HEK293 (cell line): Measurements from ENCODE around the gene KATNAL2.

Experiments used
- KLF1 ChIP-seq: fragments of 450-650 bp; formaldehyde crosslinking; IDR thresholded peaks from 2 replicates; pipeline ENCODE4 v1.5.1; 2016; ENCODE audit warnings: missing biosample characterization, missing genetic modification characterization
- OVOL3 ChIP-seq: fragments of 450-650 bp; formaldehyde crosslinking; IDR thresholded peaks from 2 replicates; pipeline ENCODE4 v1.5.1; 2016; ENCODE audit warnings: missing biosample characterization, missing genetic modification characterization
- REPIN1 ChIP-seq: fragments of 450-650 bp; formaldehyde crosslinking; IDR thresholded peaks from 2 replicates; pipeline ENCODE4 v1.5.1; 2017; ENCODE audit warnings: missing biosample characterization, missing genetic modification characterization, low read depth
- SP2 ChIP-seq: fragments of 450-650 bp; formaldehyde crosslinking; IDR thresholded peaks from 2 replicates; pipeline ENCODE4 v1.5.1; 2016; ENCODE audit warnings: missing biosample characterization, missing genetic modification characterization
- ZBTB1 ChIP-seq: fragments of 450-650 bp; formaldehyde crosslinking; IDR thresholded peaks from 2 replicates; pipeline ENCODE4 v1.5.1; 2016; ENCODE audit warnings: missing biosample characterization, missing genetic modification characterization
- ZFP3 ChIP-seq: fragments of 450-650 bp; formaldehyde crosslinking; IDR thresholded peaks from 2 replicates; pipeline ENCODE4 v1.5.1; 2016; ENCODE audit warnings: low read depth, missing biosample characterization, missing genetic modification characterization
- ZFP41 ChIP-seq: fragments of 450-650 bp; formaldehyde crosslinking; IDR thresholded peaks from 2 replicates; pipeline ENCODE4 v1.5.1; 2016; ENCODE audit warnings: missing biosample characterization, missing genetic modification characterization, borderline replicate concordance
- ZIC2 ChIP-seq: fragments of 450-650 bp; formaldehyde crosslinking; IDR thresholded peaks from 2 replicates; pipeline ENCODE4 v1.5.1; 2016; ENCODE audit warnings: missing biosample characterization, missing genetic modification characterization
- ZNF132 ChIP-seq: fragments of 450-650 bp; formaldehyde crosslinking; IDR thresholded peaks from 2 replicates; pipeline ENCODE4 v1.5.1; 2017; ENCODE audit warnings: missing biosample characterization, missing genetic modification characterization, borderline replicate concordance
- ZNF138 ChIP-seq: fragments of 450-650 bp; formaldehyde crosslinking; IDR thresholded peaks from 2 replicates; pipeline ENCODE4 v1.5.1; 2016; ENCODE audit warnings: missing biosample characterization, missing genetic modification characterization, borderline replicate concordance
- ZNF184 ChIP-seq: fragments of 450-650 bp; IDR thresholded peaks from 2 replicates; pipeline ENCODE4 v1.5.1; 2018; ENCODE audit warnings: missing biosample characterization, mild to moderate bottlenecking, missing genetic modification characterization
- ZNF19 ChIP-seq: fragments of 450-650 bp; formaldehyde crosslinking; IDR thresholded peaks from 2 replicates; pipeline ENCODE4; 2016; ENCODE audit warnings: missing biosample characterization, missing genetic modification characterization, low read depth
- ZNF248 ChIP-seq: fragments of 450-650 bp; formaldehyde crosslinking; IDR thresholded peaks from 2 replicates; pipeline ENCODE4 v1.5.1; 2017; ENCODE audit warnings: missing biosample characterization, missing genetic modification characterization
- ZNF324 ChIP-seq: fragments of 450-650 bp; formaldehyde crosslinking; IDR thresholded peaks from 2 replicates; pipeline ENCODE4 v1.5.1; 2016; ENCODE audit warnings: missing biosample characterization, missing genetic modification characterization
- ZNF350 ChIP-seq: fragments of 450-650 bp; formaldehyde crosslinking; IDR thresholded peaks from 2 replicates; pipeline ENCODE4 v1.5.0; 2017; ENCODE audit warnings: missing biosample characterization, mild to moderate bottlenecking, missing genetic modification characterization
- ZNF404 ChIP-seq: fragments of 450-650 bp; formaldehyde crosslinking; IDR thresholded peaks from 2 replicates; pipeline ENCODE4 v1.5.1; 2017; ENCODE audit warnings: missing biosample characterization, missing genetic modification characterization
- ZNF423 ChIP-seq: fragments of 450-650 bp; formaldehyde crosslinking; IDR thresholded peaks from 2 replicates; pipeline ENCODE4 v1.5.1; 2016; ENCODE audit warnings: missing biosample characterization, missing genetic modification characterization
- ZNF549 ChIP-seq: fragments of 450-650 bp; IDR thresholded peaks from 2 replicates; pipeline ENCODE4 v1.5.1; 2018; ENCODE audit warnings: missing biosample characterization, missing genetic modification characterization, mild to moderate bottlenecking, inconsistent platforms, moderate library complexity
- ZNF560 ChIP-seq: fragments of 450-650 bp; formaldehyde crosslinking; IDR thresholded peaks from 2 replicates; pipeline ENCODE4 v1.5.1; 2017; ENCODE audit warnings: missing biosample characterization, missing genetic modification characterization, borderline replicate concordance
- ZNF585B ChIP-seq: fragments of 450-650 bp; formaldehyde crosslinking; IDR thresholded peaks from 2 replicates; pipeline ENCODE4 v1.5.1; 2016; ENCODE audit warnings: missing biosample characterization, missing genetic modification characterization
- ZNF623 ChIP-seq: fragments of 450-650 bp; formaldehyde crosslinking; IDR thresholded peaks from 2 replicates; pipeline ENCODE4 v1.5.1; 2016; ENCODE audit warnings: missing biosample characterization, missing genetic modification characterization
- ZNF624 ChIP-seq: fragments of 450-650 bp; formaldehyde crosslinking; IDR thresholded peaks from 2 replicates; pipeline ENCODE4 v1.5.1; 2017; ENCODE audit warnings: missing biosample characterization, missing genetic modification characterization
- ZNF707 ChIP-seq: fragments of 450-650 bp; formaldehyde crosslinking; IDR thresholded peaks from 2 replicates; pipeline ENCODE4 v1.5.1; 2016; ENCODE audit warnings: missing biosample characterization, missing genetic modification characterization
- ZNF791 ChIP-seq: fragments of 450-650 bp; formaldehyde crosslinking; IDR thresholded peaks from 2 replicates; pipeline ENCODE4 v1.5.1; 2016; ENCODE audit warnings: missing biosample characterization, missing genetic modification characterization
- ZNF792 ChIP-seq: fragments of 450-650 bp; formaldehyde crosslinking; IDR thresholded peaks from 2 replicates; pipeline ENCODE4 v1.5.1; 2016; ENCODE audit warnings: missing biosample characterization, missing genetic modification characterization
- ZNF830 ChIP-seq: fragments of 450-650 bp; IDR thresholded peaks from 2 replicates; pipeline ENCODE4 v1.5.0; 2018; ENCODE audit warnings: missing biosample characterization, missing genetic modification characterization, low read depth, mild to moderate bottlenecking, moderate library complexity
- ZSCAN23 ChIP-seq: fragments of 450-650 bp; formaldehyde crosslinking; IDR thresholded peaks from 2 replicates; pipeline ENCODE4 v1.5.1; 2016; ENCODE audit warnings: missing biosample characterization, missing genetic modification characterization
- TF ChIP-seq, protein P1 (sequence below): fragments of 450-650 bp; IDR thresholded peaks from 2 replicates; pipeline ENCODE4 v1.5.1; 2018; ENCODE audit warnings: missing biosample characterization, missing genetic modification characterization
- TF ChIP-seq, protein P2 (sequence below): fragments of 450-650 bp; formaldehyde crosslinking; IDR thresholded peaks from 2 replicates; pipeline ENCODE4 v1.5.1; 2016; ENCODE audit warnings: missing biosample characterization, missing genetic modification characterization
- TF ChIP-seq, protein P3 (sequence below): fragments of 450-650 bp; formaldehyde crosslinking; optimal IDR thresholded peaks from 2 replicates; pipeline ENCODE3; 2016; ENCODE audit warnings: missing biosample characterization, mild to moderate bottlenecking, missing genetic modification characterization
- TF ChIP-seq, protein P4 (sequence below): fragments of 450-650 bp; formaldehyde crosslinking; IDR thresholded peaks from 2 replicates; pipeline ENCODE4 v1.5.1; 2016; ENCODE audit warnings: missing biosample characterization, missing genetic modification characterization, low read depth
- TF ChIP-seq, protein P5 (sequence below): fragments of 450-650 bp; formaldehyde crosslinking; IDR thresholded peaks from 2 replicates; pipeline ENCODE4 v1.5.1; 2016; ENCODE audit warnings: missing biosample characterization, missing genetic modification characterization

Gene KATNAL2

DNA sequence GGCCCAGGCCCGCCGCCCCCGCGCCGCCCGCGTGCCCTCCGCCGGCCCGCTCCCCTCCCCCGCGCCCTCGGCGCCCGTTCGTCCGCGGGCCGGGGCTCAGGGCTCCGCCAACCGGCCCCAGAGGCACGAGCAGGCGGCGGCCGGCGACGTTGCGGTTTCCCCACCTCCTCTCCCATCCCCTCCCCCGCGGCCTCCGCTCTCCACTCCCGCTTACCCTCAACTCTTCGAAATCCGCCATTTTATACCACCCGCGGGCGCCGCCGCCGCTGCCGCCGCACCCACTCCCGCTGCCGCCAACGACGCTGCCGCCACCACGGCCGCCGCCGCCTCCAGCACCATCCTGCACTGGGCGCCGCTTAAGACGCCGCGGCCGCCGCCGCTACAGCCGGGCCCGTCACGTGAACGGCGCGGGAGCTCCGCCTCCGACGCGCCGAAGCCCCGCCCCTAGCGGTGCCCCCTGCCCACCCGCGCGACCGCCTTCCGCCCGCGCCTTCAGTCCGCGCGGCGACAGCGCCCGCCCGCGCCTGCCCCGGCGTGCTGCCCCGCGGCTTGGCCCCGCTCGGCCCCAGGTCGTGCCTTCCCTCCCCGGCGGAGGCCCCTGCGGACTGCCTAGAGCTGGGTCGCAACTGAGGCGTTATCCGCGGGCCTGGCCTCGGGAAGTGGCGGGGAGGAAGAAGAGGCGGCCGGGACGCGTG is at the start of gene KATNAL2, which contains the start of gene PIAS2 (continued):
- TF ChIP-seq ZNF830 (tag by site-specific recombination) = no peak
- no peak for TF ChIP-seq ZSCAN23
- TF ChIP-seq OVOL3 (tag by site-specific recombination) = 0 out of 2 replicates have a peak, but pooled peaks have one; percentile 32
- TF ChIP-seq ZFP3 (tag by site-specific recombination) = no peak
- TF ChIP-seq ZBTB1 (tag by site-specific recombination) = no peak
- TF ChIP-seq, protein P1, sequence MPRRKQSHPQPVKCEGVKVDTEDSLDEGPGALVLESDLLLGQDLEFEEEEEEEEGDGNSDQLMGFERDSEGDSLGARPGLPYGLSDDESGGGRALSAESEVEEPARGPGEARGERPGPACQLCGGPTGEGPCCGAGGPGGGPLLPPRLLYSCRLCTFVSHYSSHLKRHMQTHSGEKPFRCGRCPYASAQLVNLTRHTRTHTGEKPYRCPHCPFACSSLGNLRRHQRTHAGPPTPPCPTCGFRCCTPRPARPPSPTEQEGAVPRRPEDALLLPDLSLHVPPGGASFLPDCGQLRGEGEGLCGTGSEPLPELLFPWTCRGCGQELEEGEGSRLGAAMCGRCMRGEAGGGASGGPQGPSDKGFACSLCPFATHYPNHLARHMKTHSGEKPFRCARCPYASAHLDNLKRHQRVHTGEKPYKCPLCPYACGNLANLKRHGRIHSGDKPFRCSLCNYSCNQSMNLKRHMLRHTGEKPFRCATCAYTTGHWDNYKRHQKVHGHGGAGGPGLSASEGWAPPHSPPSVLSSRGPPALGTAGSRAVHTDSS (tag by site-specific recombination) = peak; percentile 35; the same call in 1 of the 2 replicates
- TF ChIP-seq ZNF624 (tag by site-specific recombination) = no peak
- no peak for TF ChIP-seq ZNF184
- TF ChIP-seq, protein P2, sequence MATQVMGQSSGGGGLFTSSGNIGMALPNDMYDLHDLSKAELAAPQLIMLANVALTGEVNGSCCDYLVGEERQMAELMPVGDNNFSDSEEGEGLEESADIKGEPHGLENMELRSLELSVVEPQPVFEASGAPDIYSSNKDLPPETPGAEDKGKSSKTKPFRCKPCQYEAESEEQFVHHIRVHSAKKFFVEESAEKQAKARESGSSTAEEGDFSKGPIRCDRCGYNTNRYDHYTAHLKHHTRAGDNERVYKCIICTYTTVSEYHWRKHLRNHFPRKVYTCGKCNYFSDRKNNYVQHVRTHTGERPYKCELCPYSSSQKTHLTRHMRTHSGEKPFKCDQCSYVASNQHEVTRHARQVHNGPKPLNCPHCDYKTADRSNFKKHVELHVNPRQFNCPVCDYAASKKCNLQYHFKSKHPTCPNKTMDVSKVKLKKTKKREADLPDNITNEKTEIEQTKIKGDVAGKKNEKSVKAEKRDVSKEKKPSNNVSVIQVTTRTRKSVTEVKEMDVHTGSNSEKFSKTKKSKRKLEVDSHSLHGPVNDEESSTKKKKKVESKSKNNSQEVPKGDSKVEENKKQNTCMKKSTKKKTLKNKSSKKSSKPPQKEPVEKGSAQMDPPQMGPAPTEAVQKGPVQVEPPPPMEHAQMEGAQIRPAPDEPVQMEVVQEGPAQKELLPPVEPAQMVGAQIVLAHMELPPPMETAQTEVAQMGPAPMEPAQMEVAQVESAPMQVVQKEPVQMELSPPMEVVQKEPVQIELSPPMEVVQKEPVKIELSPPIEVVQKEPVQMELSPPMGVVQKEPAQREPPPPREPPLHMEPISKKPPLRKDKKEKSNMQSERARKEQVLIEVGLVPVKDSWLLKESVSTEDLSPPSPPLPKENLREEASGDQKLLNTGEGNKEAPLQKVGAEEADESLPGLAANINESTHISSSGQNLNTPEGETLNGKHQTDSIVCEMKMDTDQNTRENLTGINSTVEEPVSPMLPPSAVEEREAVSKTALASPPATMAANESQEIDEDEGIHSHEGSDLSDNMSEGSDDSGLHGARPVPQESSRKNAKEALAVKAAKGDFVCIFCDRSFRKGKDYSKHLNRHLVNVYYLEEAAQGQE (tag by site-specific recombination) = no peak
- no peak for TF ChIP-seq ZNF132
- TF ChIP-seq ZNF623 (tag by site-specific recombination) = no peak
- TF ChIP-seq ZNF792 (tag by site-specific recombination) = no peak
- no peak for TF ChIP-seq ZNF324 (tag by site-specific recombination)
- TF ChIP-seq ZNF19 (tag by site-specific recombination) = no peak
- no peak for TF ChIP-seq SP2 (tag by site-specific recombination)
- TF ChIP-seq, protein P3, sequence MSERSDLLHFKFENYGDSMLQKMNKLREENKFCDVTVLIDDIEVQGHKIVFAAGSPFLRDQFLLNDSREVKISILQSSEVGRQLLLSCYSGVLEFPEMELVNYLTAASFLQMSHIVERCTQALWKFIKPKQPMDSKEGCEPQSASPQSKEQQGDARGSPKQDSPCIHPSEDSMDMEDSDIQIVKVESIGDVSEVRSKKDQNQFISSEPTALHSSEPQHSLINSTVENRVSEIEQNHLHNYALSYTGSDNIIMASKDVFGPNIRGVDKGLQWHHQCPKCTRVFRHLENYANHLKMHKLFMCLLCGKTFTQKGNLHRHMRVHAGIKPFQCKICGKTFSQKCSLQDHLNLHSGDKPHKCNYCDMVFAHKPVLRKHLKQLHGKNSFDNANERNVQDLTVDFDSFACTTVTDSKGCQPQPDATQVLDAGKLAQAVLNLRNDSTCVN (tag by site-specific recombination) = peak; percentile 57
- no peak for TF ChIP-seq ZNF585B
- no peak for TF ChIP-seq ZIC2 (tag by site-specific recombination)
- TF ChIP-seq KLF1 (tag by site-specific recombination) = no peak
- no peak for TF ChIP-seq ZNF138
- TF ChIP-seq, protein P4, sequence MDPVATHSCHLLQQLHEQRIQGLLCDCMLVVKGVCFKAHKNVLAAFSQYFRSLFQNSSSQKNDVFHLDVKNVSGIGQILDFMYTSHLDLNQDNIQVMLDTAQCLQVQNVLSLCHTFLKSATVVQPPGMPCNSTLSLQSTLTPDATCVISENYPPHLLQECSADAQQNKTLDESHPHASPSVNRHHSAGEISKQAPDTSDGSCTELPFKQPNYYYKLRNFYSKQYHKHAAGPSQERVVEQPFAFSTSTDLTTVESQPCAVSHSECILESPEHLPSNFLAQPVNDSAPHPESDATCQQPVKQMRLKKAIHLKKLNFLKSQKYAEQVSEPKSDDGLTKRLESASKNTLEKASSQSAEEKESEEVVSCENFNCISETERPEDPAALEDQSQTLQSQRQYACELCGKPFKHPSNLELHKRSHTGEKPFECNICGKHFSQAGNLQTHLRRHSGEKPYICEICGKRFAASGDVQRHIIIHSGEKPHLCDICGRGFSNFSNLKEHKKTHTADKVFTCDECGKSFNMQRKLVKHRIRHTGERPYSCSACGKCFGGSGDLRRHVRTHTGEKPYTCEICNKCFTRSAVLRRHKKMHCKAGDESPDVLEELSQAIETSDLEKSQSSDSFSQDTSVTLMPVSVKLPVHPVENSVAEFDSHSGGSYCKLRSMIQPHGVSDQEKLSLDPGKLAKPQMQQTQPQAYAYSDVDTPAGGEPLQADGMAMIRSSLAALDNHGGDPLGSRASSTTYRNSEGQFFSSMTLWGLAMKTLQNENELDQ (tag by site-specific recombination) = no peak
- TF ChIP-seq ZNF423 (tag by site-specific recombination) = no peak
- no peak for TF ChIP-seq ZNF404 (tag by site-specific recombination)
- TF ChIP-seq ZFP41 = no peak
- TF ChIP-seq, protein P5, sequence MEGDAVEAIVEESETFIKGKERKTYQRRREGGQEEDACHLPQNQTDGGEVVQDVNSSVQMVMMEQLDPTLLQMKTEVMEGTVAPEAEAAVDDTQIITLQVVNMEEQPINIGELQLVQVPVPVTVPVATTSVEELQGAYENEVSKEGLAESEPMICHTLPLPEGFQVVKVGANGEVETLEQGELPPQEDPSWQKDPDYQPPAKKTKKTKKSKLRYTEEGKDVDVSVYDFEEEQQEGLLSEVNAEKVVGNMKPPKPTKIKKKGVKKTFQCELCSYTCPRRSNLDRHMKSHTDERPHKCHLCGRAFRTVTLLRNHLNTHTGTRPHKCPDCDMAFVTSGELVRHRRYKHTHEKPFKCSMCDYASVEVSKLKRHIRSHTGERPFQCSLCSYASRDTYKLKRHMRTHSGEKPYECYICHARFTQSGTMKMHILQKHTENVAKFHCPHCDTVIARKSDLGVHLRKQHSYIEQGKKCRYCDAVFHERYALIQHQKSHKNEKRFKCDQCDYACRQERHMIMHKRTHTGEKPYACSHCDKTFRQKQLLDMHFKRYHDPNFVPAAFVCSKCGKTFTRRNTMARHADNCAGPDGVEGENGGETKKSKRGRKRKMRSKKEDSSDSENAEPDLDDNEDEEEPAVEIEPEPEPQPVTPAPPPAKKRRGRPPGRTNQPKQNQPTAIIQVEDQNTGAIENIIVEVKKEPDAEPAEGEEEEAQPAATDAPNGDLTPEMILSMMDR = 0 out of 2 replicates have a peak, but pooled peaks have one; percentile 12
- TF ChIP-seq ZNF560 (tag by site-specific recombination) = no peak
- no peak for TF ChIP-seq ZNF549
- no peak for TF ChIP-seq ZNF248 (tag by site-specific recombination)
- TF ChIP-seq ZNF707 (tag by site-specific recombination) = no peak
- no peak for TF ChIP-seq ZNF350
- no peak for TF ChIP-seq REPIN1
- no peak for TF ChIP-seq ZNF791 (tag by site-specific recombination)
